Measurements from ENCODE around the gene CNKSR3.

Gene CNKSR3

DNA sequence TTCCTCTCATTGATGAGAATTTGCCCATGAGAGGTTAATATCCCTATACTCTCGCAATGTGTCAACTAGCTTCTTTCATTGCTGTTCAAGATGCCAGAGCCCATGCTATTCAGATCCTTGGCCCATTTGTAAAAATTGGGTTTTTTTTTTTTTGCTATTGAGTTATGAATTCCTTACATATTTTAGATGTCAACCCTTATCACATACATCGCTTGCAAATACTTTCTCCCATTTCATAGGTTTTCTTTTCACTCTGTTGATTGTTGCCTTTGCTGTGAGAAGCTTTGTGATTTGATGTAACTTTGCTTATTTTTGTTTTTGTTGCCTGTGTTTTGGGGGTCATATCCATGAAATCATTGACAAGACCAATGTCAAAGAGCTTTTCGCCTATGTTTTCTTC is 121.7 kb downstream of the CNKSR3 start:
- H3K9me3 ChIP-seq (ENCODE audit: control insufficient read depth in 1 of 2, low read length in 2 of 2): no peaks in the 10 kb centered on the region
- H3K4me3 ChIP-seq (ENCODE audit: low read depth in 1 of 2, low read length in 2 of 2): no peak overlapping the region
- H3K4me1 ChIP-seq (ENCODE audit: control insufficient read depth in 1 of 2, insufficient read depth in 2 of 2, low read length in 2 of 2): no peaks in the 10 kb centered on the region
- H3K27me3 ChIP-seq (ENCODE audit: low read depth, low read length): no peaks in the 10 kb centered on the region
- no peaks in the 10 kb centered on the region for H3K36me3 ChIP-seq (ENCODE audit: control insufficient read depth in 1 of 2, insufficient read depth in 2 of 2, low read length in 2 of 2)
- H3K27ac ChIP-seq (ENCODE audit: low read length): no peak overlapping the region

DNA sequence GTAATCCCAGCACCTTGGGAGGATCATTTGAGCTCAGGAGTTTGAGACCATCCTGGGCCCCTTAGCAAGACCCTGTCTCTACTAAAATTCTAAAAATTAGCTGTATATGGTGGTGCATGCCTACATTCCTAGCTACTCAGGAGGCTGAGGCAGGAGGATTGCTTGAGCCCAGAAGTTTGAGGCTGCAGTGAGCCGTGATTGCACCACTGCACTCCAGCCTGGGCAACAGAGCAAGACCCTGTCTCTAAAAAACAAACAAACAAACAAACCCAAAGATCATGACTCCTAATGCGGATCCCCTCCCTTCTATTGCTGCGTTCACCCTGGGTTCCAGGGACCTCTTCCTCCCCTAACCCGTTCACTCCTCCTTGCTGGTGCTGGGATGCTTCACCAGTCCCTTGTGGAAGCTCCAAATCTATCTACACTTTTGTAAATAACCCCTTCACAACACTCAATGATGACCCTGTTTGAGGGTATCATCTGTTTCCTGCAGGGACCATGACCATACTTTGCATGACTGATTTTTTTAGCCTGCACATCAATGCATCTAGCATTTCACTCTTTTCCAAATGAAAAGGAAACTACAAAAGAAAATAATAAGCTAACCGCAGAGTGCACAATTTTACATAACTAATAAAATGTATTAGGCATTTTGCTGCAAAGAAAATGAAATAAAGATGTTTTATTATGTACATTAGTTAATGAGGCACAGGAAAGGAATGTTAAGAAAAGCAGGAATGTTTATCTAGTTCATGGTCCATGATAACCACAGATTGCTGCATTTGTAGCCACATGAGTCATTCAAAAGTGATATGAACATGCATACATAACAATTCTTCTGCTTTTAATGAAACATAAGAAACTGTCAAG is 123.4 kb downstream of the CNKSR3 start:
- Histone ChIP-seq H3K9me3 (ENCODE audit: control insufficient read depth in 1 of 2, low read length in 2 of 2) (no peaks in the 10 kb centered on the region), H3K4me1 (ENCODE audit: control insufficient read depth in 1 of 2, insufficient read depth in 2 of 2, low read length in 2 of 2) (no peaks in the 10 kb centered on the region), H3K27me3 (ENCODE audit: low read depth, low read length) (no peaks in the 10 kb centered on the region), H3K4me3 (ENCODE audit: low read depth in 1 of 2, low read length in 2 of 2) (no peak overlapping the region), H3K36me3 (ENCODE audit: control insufficient read depth in 1 of 2, insufficient read depth in 2 of 2, low read length in 2 of 2) (no peaks in the 10 kb centered on the region), H3K27ac (ENCODE audit: low read length) (no peak overlapping the region)

DNA sequence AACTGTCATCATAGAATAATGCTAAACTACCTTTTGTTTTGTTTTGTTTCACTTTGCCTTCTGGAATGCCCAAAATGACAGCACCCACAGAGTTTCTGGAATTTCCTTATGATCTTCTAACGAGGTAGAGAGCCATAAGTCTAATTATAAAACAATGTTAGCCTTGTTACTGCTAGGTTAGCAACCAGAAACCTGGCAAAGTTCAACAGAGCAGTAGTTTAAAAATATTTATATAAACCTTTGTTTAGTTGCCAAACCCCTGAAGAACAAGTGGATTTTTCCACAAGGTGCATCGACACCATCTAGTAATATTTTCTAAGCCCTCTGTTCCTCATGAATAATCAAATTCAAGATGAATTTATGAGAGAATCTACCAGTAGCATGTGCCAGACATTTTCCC is 126.3 kb downstream of the CNKSR3 start:
- Histone ChIP-seq H3K4me3 (ENCODE audit: low read depth in 1 of 2, low read length in 2 of 2) (no peak overlapping the region), H3K27me3 (ENCODE audit: low read depth, low read length) (no peaks in the 10 kb centered on the region), H3K36me3 (ENCODE audit: control insufficient read depth in 1 of 2, insufficient read depth in 2 of 2, low read length in 2 of 2) (no peaks in the 10 kb centered on the region), H3K9me3 (ENCODE audit: control insufficient read depth in 1 of 2, low read length in 2 of 2) (no peaks in the 10 kb centered on the region), H3K27ac (ENCODE audit: low read length) (no peak overlapping the region), H3K4me1 (ENCODE audit: control insufficient read depth in 1 of 2, insufficient read depth in 2 of 2, low read length in 2 of 2) (no peaks in the 10 kb centered on the region)

DNA sequence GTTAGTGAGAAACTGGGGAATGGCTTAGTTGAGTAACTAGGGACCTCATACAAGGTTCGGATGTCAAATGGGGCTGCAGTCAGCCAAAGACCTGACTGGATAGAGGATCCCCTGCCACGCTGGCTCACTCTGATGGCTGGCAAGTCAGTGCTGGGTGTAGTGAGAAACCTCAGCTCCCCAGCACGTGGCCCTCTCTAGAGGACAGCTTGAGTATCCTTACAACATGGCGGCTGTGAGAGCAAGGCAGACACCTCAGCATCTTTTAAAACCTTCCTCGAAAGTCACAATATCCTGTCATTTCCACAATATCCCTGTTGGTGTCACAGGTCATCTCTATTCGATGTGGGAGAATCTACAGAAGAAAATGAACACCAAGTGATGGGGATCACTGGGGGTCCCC is 127.2 kb downstream of the CNKSR3 start:
- H3K4me3 ChIP-seq (ENCODE audit: low read depth in 1 of 2, low read length in 2 of 2): no peak overlapping the region
- no peaks in the 10 kb centered on the region for H3K27me3 ChIP-seq (ENCODE audit: low read depth, low read length)
- H3K9me3 ChIP-seq (ENCODE audit: control insufficient read depth in 1 of 2, low read length in 2 of 2): no peaks in the 10 kb centered on the region
- no peaks in the 10 kb centered on the region for H3K4me1 ChIP-seq (ENCODE audit: control insufficient read depth in 1 of 2, insufficient read depth in 2 of 2, low read length in 2 of 2)
- H3K27ac ChIP-seq (ENCODE audit: low read length): no peak overlapping the region
- H3K36me3 ChIP-seq (ENCODE audit: control insufficient read depth in 1 of 2, insufficient read depth in 2 of 2, low read length in 2 of 2): no peaks in the 10 kb centered on the region

DNA sequence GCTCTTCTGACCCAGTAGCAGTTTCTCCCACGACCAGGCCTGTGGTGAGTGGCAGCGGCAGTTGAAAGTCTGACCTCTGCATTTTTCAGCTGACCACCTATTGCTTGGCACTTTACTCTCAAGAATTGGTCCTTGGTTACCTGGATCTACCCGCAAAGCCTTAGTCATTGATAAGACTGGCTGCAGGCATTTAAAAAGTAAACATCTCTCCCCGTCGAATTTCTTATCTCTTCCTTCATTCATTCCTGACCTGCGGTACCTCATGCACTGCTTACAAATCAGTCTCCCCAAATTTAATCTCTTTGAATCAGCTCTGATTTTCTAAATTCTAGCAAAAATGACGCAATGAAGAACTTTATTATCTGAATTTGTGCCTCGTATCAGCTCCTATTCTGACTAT is 127.7 kb downstream of the CNKSR3 start:
- no peak overlapping the region for H3K27ac ChIP-seq (ENCODE audit: low read length)
- no peaks in the 10 kb centered on the region for H3K9me3 ChIP-seq (ENCODE audit: control insufficient read depth in 1 of 2, low read length in 2 of 2)
- no peaks in the 10 kb centered on the region for H3K36me3 ChIP-seq (ENCODE audit: control insufficient read depth in 1 of 2, insufficient read depth in 2 of 2, low read length in 2 of 2)
- H3K27me3 ChIP-seq (ENCODE audit: low read depth, low read length): no peaks in the 10 kb centered on the region
- no peaks in the 10 kb centered on the region for H3K4me1 ChIP-seq (ENCODE audit: control insufficient read depth in 1 of 2, insufficient read depth in 2 of 2, low read length in 2 of 2)
- H3K4me3 ChIP-seq (ENCODE audit: low read depth in 1 of 2, low read length in 2 of 2): no peak overlapping the region

DNA sequence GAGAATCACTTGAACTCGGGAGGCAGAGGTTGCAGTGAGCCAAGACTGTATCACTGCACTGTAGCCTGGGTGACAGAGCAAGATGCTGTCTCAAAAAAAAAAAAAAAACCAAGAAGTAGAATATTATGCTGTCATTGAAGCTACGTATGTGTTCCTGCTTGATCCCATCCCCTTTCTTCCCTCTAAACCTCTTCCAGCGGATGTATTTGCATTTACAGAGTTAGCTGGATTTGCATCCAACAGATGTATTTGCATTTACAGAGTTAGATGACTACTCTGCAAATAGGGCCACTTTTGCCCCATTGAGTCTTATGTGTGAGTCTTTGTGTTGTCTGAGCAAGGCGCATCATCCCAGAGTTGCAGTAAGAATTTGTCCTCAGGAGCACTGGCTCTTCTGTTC is 128.9 kb downstream of the CNKSR3 start:
- Histone ChIP-seq H3K9me3 (ENCODE audit: control insufficient read depth in 1 of 2, low read length in 2 of 2) (no peaks in the 10 kb centered on the region), H3K4me3 (ENCODE audit: low read depth in 1 of 2, low read length in 2 of 2) (no peak overlapping the region), H3K4me1 (ENCODE audit: control insufficient read depth in 1 of 2, insufficient read depth in 2 of 2, low read length in 2 of 2) (no peaks in the 10 kb centered on the region), H3K27me3 (ENCODE audit: low read depth, low read length) (no peaks in the 10 kb centered on the region), H3K36me3 (ENCODE audit: control insufficient read depth in 1 of 2, insufficient read depth in 2 of 2, low read length in 2 of 2) (no peaks in the 10 kb centered on the region), H3K27ac (ENCODE audit: low read length) (no peak overlapping the region)

DNA sequence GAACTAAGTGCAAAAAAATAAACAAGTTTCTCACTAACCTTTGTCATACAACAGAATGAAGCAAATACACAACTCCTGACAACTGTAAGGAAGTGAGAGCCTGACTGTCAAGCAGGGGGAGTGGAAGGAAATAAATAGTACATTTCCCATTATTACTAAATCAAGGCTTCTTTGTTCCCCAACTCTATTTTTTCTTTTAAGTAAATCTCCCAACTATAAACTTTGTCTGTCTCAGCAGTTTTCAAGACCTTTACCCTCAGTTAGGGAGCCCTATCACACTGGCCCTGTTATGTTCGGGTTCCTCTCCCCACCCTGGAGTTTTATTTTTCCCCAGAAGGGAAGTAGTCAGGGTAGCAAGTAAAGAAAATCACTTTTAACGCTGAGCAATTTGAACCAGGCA is 129.7 kb downstream of the CNKSR3 start:
- Histone ChIP-seq H3K4me3 (ENCODE audit: low read depth in 1 of 2, low read length in 2 of 2) (no peak overlapping the region), H3K27ac (ENCODE audit: low read length) (no peak overlapping the region), H3K27me3 (ENCODE audit: low read depth, low read length) (no peaks in the 10 kb centered on the region), H3K36me3 (ENCODE audit: control insufficient read depth in 1 of 2, insufficient read depth in 2 of 2, low read length in 2 of 2) (no peaks in the 10 kb centered on the region), H3K9me3 (ENCODE audit: control insufficient read depth in 1 of 2, low read length in 2 of 2) (no peaks in the 10 kb centered on the region), H3K4me1 (ENCODE audit: control insufficient read depth in 1 of 2, insufficient read depth in 2 of 2, low read length in 2 of 2) (no peaks in the 10 kb centered on the region)

DNA sequence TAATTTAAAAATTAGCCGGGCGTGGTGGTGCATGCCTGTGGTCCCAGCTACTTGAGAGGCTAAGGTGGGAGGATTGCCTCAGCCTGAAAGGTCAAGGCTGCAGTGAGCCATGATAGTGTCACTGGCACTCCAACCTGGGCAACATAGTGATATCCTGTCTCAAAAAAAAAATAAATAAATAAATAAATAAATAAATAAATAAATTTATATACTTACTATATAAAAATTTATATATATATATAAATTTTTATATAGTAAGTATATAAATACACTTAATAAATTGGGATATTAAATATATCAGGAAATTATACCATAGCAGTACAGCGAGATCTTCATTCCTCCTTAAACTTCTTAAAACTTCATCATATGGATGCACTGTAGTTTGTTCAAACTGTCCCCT is 130.9 kb downstream of the CNKSR3 start:
- Histone ChIP-seq H3K27ac (ENCODE audit: low read length) (no peak overlapping the region), H3K36me3 (ENCODE audit: control insufficient read depth in 1 of 2, insufficient read depth in 2 of 2, low read length in 2 of 2) (no peaks in the 10 kb centered on the region), H3K4me3 (ENCODE audit: low read depth in 1 of 2, low read length in 2 of 2) (no peak overlapping the region), H3K27me3 (ENCODE audit: low read depth, low read length) (no peaks in the 10 kb centered on the region), H3K4me1 (ENCODE audit: control insufficient read depth in 1 of 2, insufficient read depth in 2 of 2, low read length in 2 of 2) (no peaks in the 10 kb centered on the region), H3K9me3 (ENCODE audit: control insufficient read depth in 1 of 2, low read length in 2 of 2) (no peaks in the 10 kb centered on the region)

DNA sequence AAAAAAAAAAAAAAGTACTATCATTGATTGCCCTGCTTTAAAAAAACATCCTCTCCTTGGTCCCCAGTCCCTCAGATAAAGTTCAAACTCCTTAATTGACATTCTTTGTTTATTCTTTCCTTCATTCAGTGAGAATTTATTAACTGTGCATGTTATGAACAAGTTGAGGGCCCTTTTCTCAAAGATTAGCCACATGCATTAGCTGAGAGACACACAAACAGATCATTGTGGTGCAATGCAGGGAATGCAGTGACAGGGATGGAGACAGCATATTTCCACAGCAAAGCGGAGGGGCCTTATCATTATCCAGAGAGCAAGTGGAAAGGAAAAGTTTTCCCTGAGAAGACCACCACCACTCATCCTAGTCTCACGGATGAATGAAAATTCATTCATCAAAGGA is 132.0 kb downstream of the CNKSR3 start:
- Histone ChIP-seq H3K27me3 (ENCODE audit: low read depth, low read length) (no peaks in the 10 kb centered on the region), H3K36me3 (ENCODE audit: control insufficient read depth in 1 of 2, insufficient read depth in 2 of 2, low read length in 2 of 2) (no peaks in the 10 kb centered on the region), H3K4me1 (ENCODE audit: control insufficient read depth in 1 of 2, insufficient read depth in 2 of 2, low read length in 2 of 2) (no peaks in the 10 kb centered on the region), H3K9me3 (ENCODE audit: control insufficient read depth in 1 of 2, low read length in 2 of 2) (no peaks in the 10 kb centered on the region), H3K27ac (ENCODE audit: low read length) (no peak overlapping the region), H3K4me3 (ENCODE audit: low read depth in 1 of 2, low read length in 2 of 2) (no peak overlapping the region)

DNA sequence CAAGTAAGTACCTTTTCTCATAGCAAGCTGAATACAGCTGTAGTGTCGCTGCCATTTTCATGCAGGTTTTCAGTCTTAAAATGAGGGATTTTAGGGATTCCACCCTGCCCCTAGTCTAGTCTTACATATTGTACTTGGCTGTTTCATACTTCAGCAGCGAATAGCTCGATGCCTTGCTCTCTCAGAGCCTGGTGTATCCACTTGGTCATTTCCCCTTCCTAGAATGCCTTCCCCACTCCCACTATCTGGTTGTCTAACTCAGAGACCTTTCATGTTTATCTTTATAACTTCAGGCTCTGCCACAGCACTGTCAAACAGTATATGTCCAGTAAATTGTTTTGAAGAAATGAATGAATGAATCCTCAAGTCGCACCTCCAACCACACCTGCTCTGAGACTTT is 132.8 kb downstream of the CNKSR3 start:
- H3K9me3 ChIP-seq (ENCODE audit: control insufficient read depth in 1 of 2, low read length in 2 of 2): no peaks in the 10 kb centered on the region
- H3K36me3 ChIP-seq (ENCODE audit: control insufficient read depth in 1 of 2, insufficient read depth in 2 of 2, low read length in 2 of 2): no peaks in the 10 kb centered on the region
- no peaks in the 10 kb centered on the region for H3K27me3 ChIP-seq (ENCODE audit: low read depth, low read length)
- H3K4me3 ChIP-seq (ENCODE audit: low read depth in 1 of 2, low read length in 2 of 2): no peak overlapping the region
- no peaks in the 10 kb centered on the region for H3K4me1 ChIP-seq (ENCODE audit: control insufficient read depth in 1 of 2, insufficient read depth in 2 of 2, low read length in 2 of 2)
- no peak overlapping the region for H3K27ac ChIP-seq (ENCODE audit: low read length)

DNA sequence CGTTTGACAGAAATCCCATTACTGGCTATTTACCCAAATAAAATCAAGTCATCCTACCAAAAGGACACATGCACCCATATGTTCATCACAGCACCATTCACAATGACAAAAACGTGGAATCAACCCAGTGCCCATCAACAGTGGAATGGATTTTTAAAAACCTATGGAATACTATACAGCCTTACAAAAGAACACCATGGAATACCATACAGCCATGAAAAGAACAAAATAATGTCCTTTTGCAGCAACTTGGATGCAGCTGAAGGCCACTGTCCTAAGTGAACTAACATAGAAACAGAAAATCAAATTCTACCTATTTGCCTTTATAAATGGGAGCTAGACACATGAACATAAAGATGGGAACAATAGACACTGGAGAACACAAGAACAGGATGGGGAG is 136.5 kb downstream of the CNKSR3 start:
- Histone ChIP-seq H3K4me1 (ENCODE audit: control insufficient read depth in 1 of 2, insufficient read depth in 2 of 2, low read length in 2 of 2) (no peaks in the 10 kb centered on the region), H3K27ac (ENCODE audit: low read length) (no peak overlapping the region), H3K27me3 (ENCODE audit: low read depth, low read length) (no peaks in the 10 kb centered on the region), H3K9me3 (ENCODE audit: control insufficient read depth in 1 of 2, low read length in 2 of 2) (no peaks in the 10 kb centered on the region), H3K4me3 (ENCODE audit: low read depth in 1 of 2, low read length in 2 of 2) (no peak overlapping the region), H3K36me3 (ENCODE audit: control insufficient read depth in 1 of 2, insufficient read depth in 2 of 2, low read length in 2 of 2) (no peaks in the 10 kb centered on the region)

DNA sequence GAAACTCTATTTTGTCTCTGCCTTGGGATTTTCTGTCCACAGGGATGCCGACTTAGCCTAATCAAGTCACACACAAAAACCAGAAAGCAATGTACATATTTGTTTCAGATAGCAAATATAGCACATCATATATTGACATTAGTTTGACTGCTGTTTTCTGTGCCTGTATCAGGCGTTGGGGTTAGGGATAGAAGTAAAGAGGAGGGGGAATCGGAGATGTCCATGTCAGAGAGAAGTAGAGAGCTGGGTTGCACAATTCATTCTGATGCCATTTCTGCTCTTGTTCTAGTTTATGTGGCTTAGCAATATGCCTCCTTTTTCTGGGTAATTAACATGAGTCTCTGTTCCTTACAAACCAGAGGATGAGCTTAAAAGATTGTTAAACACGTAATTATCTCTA is 139.2 kb downstream of the CNKSR3 start:
- no peak overlapping the region for H3K4me3 ChIP-seq (ENCODE audit: low read depth in 1 of 2, low read length in 2 of 2)
- H3K36me3 ChIP-seq (ENCODE audit: control insufficient read depth in 1 of 2, insufficient read depth in 2 of 2, low read length in 2 of 2): no peaks in the 10 kb centered on the region
- H3K27ac ChIP-seq (ENCODE audit: low read length): no peak overlapping the region
- no peaks in the 10 kb centered on the region for H3K9me3 ChIP-seq (ENCODE audit: control insufficient read depth in 1 of 2, low read length in 2 of 2)
- H3K27me3 ChIP-seq (ENCODE audit: low read depth, low read length): no peaks in the 10 kb centered on the region
- no peaks in the 10 kb centered on the region for H3K4me1 ChIP-seq (ENCODE audit: control insufficient read depth in 1 of 2, insufficient read depth in 2 of 2, low read length in 2 of 2)

All from muscle layer of duodenum (tissue), 2 donors.